HepG2 (cell line): ENCODE data around the gene SDC1. TPM values are rescaled to one million over a fixed set of nuclear protein-coding genes. Genes with fewer than 3 reads are reported as not detected.

ENCODE experiments used
- CEBPB ChIP-seq: IDR thresholded peaks from 2 replicates; pipeline ENCODE4 v1.6.1; 2011; ENCODE audit warnings: low read depth, low read length, improper control_type of control experiment, borderline replicate concordance
- ELF1 ChIP-seq: sonication (generic); formaldehyde crosslinking; IDR thresholded peaks from 2 replicates; pipeline ENCODE4 v1.4.0; 2020; ENCODE audit warnings: missing genetic modification reagents
- FOXC1 ChIP-seq: sonication (generic); formaldehyde crosslinking; IDR thresholded peaks from 2 replicates; pipeline ENCODE4 v1.8.0; 2022; ENCODE audit warnings: mild to moderate bottlenecking, missing genetic modification reagents, borderline replicate concordance
- GPN1 ChIP-seq: sonication (generic); formaldehyde crosslinking; IDR thresholded peaks from 2 replicates; pipeline ENCODE4 v1.5.1; 2020; ENCODE audit warnings: missing genetic modification reagents, borderline replicate concordance
- HNRNPL ChIP-seq: fragments of 200-400 bp; formaldehyde crosslinking; IDR thresholded peaks from 2 replicates; pipeline ENCODE4 v1.6.1; 2017; ENCODE audit warnings: mild to moderate bottlenecking, low read depth, low read length
- MLLT10 ChIP-seq: sonication (generic); formaldehyde crosslinking; IDR thresholded peaks from 2 replicates; pipeline ENCODE4 v1.4.0; 2020; ENCODE audit warnings: missing genetic modification reagents
- MTF2 ChIP-seq: sonication (generic); formaldehyde crosslinking; IDR thresholded peaks from 2 replicates; pipeline ENCODE4 v1.5.0; 2020; ENCODE audit warnings: missing genetic modification reagents, borderline replicate concordance
- NR2F1 ChIP-seq, 2 experiments: fragments of 450-650 bp in 1 of 2; formaldehyde crosslinking in 1 of 2; IDR thresholded peaks; 2 replicates each; pipeline versions ENCODE4 v1.5.0 to v1.6.1; 2016 to 2020; ENCODE audit warnings: mild to moderate bottlenecking in 1 of 2, missing compliant biosample characterization in 1 of 2, missing genetic modification reagents in 1 of 2, moderate library complexity in 1 of 2
- SAFB2 ChIP-seq: sonication (generic); formaldehyde crosslinking; IDR thresholded peaks from 2 replicates; pipeline ENCODE4 v1.5.1; 2020; ENCODE audit warnings: missing genetic modification reagents, low read depth, mild to moderate bottlenecking, borderline replicate concordance
- SKI ChIP-seq: fragments of 450-650 bp; IDR thresholded peaks from one replicate; pipeline ENCODE4 v1.6.1; 2018; ENCODE audit warnings: mild to moderate bottlenecking; ENCODE audit not compliant: partially characterized antibody
- SRY ChIP-seq: sonication (generic); formaldehyde crosslinking; IDR thresholded peaks from 2 replicates; pipeline ENCODE4 v1.8.0; 2022; ENCODE audit warnings: mild to moderate bottlenecking, missing genetic modification reagents
- ZBTB7B ChIP-seq: sonication (generic); formaldehyde crosslinking; IDR thresholded peaks from 2 replicates; pipeline ENCODE4 v1.4.0; 2020; ENCODE audit warnings: missing genetic modification reagents
- ZFY ChIP-seq: sonication (generic); formaldehyde crosslinking; IDR thresholded peaks from 2 replicates; pipeline ENCODE4 v1.4.0; 2020; ENCODE audit warnings: missing genetic modification reagents
- ZNF207 ChIP-seq: fragments of 450-650 bp; IDR thresholded peaks from 2 replicates; pipeline ENCODE4 v1.6.1; 2016; ENCODE audit warnings: antibody characterized with exemption, borderline replicate concordance
- ZNF33A ChIP-seq: sonication (generic); formaldehyde crosslinking; IDR thresholded peaks from 2 replicates; pipeline ENCODE4 v1.5.1; 2020; ENCODE audit warnings: missing genetic modification reagents, mild to moderate bottlenecking, moderate library complexity, borderline replicate concordance
- ZNF549 ChIP-seq: sonication (generic); formaldehyde crosslinking; IDR thresholded peaks from 2 replicates; pipeline ENCODE4 v1.5.0; 2020; ENCODE audit warnings: missing genetic modification reagents
- ZNF713 ChIP-seq: sonication (generic); formaldehyde crosslinking; IDR thresholded peaks from 2 replicates; pipeline ENCODE4 v1.4.0; 2020; ENCODE audit warnings: mild to moderate bottlenecking, missing genetic modification reagents
- polyA plus RNA-seq, 8 experiments: library from polyadenylated mRNA; depleted of rRNA in 3 of 8; stranded (reverse) in 7 of 8; unstranded in 1 of 8; fragments of >200 nt; fragmentation: Illumina TruSeq in 4 of 8; extraction: Trizol in 4 of 8; gene quantifications; 2 replicates each; pipeline versions ENCODE4 v1.2.1 to v1.2.3, GENCODE V29; 2011 to 2016; ENCODE audit warnings: low read depth in 4 of 8, missing spikeins in 1 of 8, mixed read lengths in 1 of 8; ENCODE audit not compliant: insufficient read depth in 1 of 8
- total RNA-seq, 5 experiments: library from RNA; depleted of rRNA; stranded (reverse); fragments of >200 nt; fragmentation: Illumina TruSeq; extraction: Trizol; gene quantifications; 2 replicates each; pipeline ENCODE4 v1.2.3, GENCODE V29; 2016; ENCODE audit warnings: low read depth in 1 of 5
- TF ChIP-seq, protein P1 (sequence below): sonication (generic); formaldehyde crosslinking; conservative IDR thresholded peaks from 2 replicates; pipeline ENCODE4 v1.8.0; 2022; ENCODE audit warnings: low read depth, missing genetic modification reagents
- TF ChIP-seq, protein P2 (sequence below): sonication (generic); formaldehyde crosslinking; IDR thresholded peaks from 2 replicates; pipeline ENCODE4 v1.5.0; 2020; ENCODE audit warnings: missing genetic modification reagents
- TF ChIP-seq, protein P3 (sequence below): sonication (generic); formaldehyde crosslinking; conservative IDR thresholded peaks from 2 replicates; pipeline ENCODE4 v1.5.0; 2020; ENCODE audit warnings: missing genetic modification reagents
- TF ChIP-seq, protein P4 (sequence below): sonication (generic); formaldehyde crosslinking; IDR thresholded peaks from 2 replicates; pipeline ENCODE4 v1.4.0; 2020; ENCODE audit warnings: missing genetic modification reagents
- TF ChIP-seq, protein P5 (sequence below): sonication (generic); formaldehyde crosslinking; IDR thresholded peaks from 2 replicates; pipeline ENCODE4 v1.4.0; 2020; ENCODE audit warnings: missing genetic modification reagents

Gene SDC1
- total and polyA plus RNA-seq, 2 of the 13 experiments (the other 11 are each of a cell fraction or from before 2014, with no cell fraction given), result 108 to 119 TPM

DNA sequence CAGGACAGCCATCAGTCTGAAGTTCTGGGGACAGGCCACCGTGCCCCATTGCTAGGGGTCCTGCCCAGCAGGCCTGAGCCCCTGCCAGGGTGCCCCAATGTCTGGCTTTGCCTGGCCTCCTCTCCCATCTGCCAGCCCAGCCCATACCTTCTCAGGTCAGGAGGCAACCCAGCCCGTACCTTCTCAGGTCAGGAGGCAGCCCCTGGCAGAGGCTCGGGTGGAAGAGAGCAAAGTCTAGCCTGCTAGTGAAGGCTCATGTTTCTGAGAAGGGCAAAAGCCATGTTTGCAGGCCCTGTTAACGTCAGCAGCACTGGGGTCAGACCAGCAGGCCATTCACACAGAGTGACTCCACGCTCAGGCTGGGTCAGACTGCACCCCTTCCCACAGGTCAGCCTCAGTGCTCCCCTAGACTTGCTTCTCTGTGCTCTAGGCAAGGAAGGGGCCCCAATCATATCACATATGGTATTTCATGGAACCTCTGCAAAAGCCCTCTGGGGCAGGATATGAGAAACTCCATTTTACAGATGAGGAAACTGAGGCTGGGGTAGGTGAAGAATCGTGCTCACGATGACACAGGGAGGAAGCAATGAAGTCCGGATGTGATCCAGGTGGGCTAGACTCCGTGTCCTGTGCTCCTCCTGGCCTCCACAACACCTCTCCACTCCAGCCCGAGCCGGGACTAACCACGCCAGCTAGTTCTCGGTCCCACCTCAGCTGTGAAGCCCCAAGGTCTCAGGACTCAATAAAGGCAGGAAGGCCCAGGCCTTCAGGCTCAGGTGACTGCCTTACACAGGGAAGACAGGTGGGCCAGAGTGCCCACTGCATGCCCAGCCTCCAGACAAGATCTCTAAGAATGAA, 9.5 kb downstream of the SDC1 start (continued):
- TF ChIP-seq FOXC1 (CRISPR knock-in tag) (peak; percentile 63; the same call in 1 of the 2 replicates), HNRNPL (peak; percentile 97), ZFY (peak; percentile 79), SAFB2 (CRISPR knock-in tag) (peak; percentile 68; the same call in 1 of the 2 replicates), GPN1 (CRISPR knock-in tag) (no peak), ZBTB7B (peak; percentile 97), MTF2 (CRISPR knock-in tag) (no peak), SRY (CRISPR knock-in tag) (no peak), ZNF33A (no peak), SKI (peak; percentile 76), ELF1 (CRISPR knock-in tag) (0 out of 2 replicates have a peak, but pooled peaks have one; percentile 56), ZNF549 (no peak), ZNF713 (CRISPR knock-in tag) (0 out of 2 replicates have a peak, but pooled peaks have one; percentile 84), CEBPB (no peak), ZNF207 (no peak), MLLT10 (CRISPR knock-in tag) (no peak), NR2F1 (CRISPR knock-in tag; IDR thresholded peaks at IDR 0.05) (peak; percentile 84 to 93)
- TF ChIP-seq, protein P1, sequence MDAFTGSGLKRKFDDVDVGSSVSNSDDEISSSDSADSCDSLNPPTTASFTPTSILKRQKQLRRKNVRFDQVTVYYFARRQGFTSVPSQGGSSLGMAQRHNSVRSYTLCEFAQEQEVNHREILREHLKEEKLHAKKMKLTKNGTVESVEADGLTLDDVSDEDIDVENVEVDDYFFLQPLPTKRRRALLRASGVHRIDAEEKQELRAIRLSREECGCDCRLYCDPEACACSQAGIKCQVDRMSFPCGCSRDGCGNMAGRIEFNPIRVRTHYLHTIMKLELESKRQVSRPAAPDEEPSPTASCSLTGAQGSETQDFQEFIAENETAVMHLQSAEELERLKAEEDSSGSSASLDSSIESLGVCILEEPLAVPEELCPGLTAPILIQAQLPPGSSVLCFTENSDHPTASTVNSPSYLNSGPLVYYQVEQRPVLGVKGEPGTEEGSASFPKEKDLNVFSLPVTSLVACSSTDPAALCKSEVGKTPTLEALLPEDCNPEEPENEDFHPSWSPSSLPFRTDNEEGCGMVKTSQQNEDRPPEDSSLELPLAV (CRISPR knock-in tag), result no peak
- TF ChIP-seq, protein P2, sequence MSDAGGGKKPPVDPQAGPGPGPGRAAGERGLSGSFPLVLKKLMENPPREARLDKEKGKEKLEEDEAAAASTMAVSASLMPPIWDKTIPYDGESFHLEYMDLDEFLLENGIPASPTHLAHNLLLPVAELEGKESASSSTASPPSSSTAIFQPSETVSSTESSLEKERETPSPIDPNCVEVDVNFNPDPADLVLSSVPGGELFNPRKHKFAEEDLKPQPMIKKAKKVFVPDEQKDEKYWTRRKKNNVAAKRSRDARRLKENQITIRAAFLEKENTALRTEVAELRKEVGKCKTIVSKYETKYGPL (CRISPR knock-in tag), result no peak
- TF ChIP-seq, protein P3, sequence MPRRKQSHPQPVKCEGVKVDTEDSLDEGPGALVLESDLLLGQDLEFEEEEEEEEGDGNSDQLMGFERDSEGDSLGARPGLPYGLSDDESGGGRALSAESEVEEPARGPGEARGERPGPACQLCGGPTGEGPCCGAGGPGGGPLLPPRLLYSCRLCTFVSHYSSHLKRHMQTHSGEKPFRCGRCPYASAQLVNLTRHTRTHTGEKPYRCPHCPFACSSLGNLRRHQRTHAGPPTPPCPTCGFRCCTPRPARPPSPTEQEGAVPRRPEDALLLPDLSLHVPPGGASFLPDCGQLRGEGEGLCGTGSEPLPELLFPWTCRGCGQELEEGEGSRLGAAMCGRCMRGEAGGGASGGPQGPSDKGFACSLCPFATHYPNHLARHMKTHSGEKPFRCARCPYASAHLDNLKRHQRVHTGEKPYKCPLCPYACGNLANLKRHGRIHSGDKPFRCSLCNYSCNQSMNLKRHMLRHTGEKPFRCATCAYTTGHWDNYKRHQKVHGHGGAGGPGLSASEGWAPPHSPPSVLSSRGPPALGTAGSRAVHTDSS, result no peak
- TF ChIP-seq, protein P4, sequence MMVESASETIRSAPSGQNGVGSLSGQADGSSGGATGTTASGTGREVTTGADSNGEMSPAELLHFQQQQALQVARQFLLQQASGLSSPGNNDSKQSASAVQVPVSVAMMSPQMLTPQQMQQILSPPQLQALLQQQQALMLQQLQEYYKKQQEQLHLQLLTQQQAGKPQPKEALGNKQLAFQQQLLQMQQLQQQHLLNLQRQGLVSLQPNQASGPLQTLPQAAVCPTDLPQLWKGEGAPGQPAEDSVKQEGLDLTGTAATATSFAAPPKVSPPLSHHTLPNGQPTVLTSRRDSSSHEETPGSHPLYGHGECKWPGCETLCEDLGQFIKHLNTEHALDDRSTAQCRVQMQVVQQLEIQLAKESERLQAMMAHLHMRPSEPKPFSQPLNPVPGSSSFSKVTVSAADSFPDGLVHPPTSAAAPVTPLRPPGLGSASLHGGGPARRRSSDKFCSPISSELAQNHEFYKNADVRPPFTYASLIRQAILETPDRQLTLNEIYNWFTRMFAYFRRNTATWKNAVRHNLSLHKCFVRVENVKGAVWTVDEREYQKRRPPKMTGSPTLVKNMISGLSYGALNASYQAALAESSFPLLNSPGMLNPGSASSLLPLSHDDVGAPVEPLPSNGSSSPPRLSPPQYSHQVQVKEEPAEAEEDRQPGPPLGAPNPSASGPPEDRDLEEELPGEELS (CRISPR knock-in tag), result peak; percentile 89
- TF ChIP-seq, protein P5, sequence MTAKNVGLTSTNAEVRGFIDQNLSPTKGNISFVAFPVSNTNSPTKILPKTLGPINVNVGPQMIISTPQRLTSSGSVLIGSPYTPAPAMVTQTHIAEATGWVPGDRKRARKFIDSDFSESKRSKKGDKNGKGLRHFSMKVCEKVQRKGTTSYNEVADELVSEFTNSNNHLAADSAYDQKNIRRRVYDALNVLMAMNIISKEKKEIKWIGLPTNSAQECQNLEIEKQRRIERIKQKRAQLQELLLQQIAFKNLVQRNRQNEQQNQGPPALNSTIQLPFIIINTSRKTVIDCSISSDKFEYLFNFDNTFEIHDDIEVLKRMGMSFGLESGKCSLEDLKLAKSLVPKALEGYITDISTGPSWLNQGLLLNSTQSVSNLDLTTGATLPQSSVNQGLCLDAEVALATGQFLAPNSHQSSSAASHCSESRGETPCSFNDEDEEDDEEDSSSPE (CRISPR knock-in tag), result peak; percentile 71; the same call in 1 of the 2 replicates
